Trophoblast cell (in vitro differentiated cells and primary cell): ENCODE measurements around the gene CSF2.

Source experiments
- DNase-seq, 2 donors: peaks; one replicate each; pipeline ENCODE4 v3.0.0-alpha.2; 2016
- H2AFZ ChIP-seq: 2 replicates; pipeline ENCODE4 v1.6.1; 2013; ENCODE audit warnings: low read length, moderate library complexity, mild to moderate bottlenecking; ENCODE audit not compliant: insufficient read depth, poor library complexity
- H2AK5ac ChIP-seq: 2 replicates; pipeline ENCODE4 v1.6.1; 2013; ENCODE audit warnings: mild to moderate bottlenecking, low read length
- H2BK120ac ChIP-seq: 2 replicates; pipeline ENCODE4 v1.6.1; 2013; ENCODE audit warnings: low read length, mild to moderate bottlenecking, moderate library complexity; ENCODE audit not compliant: insufficient read depth, poor library complexity
- H2BK12ac ChIP-seq: 2 replicates; pipeline ENCODE4 v1.6.1; 2013; ENCODE audit warnings: mild to moderate bottlenecking, low read length, moderate library complexity
- H2BK5ac ChIP-seq: 2 replicates; pipeline ENCODE4 v1.6.1; 2013; ENCODE audit warnings: low read length, low read depth, moderate library complexity, mild to moderate bottlenecking; ENCODE audit not compliant: poor library complexity
- H3K14ac ChIP-seq: 2 replicates; pipeline ENCODE4 v1.6.1; 2013; ENCODE audit warnings: mild to moderate bottlenecking, low read length
- H3K18ac ChIP-seq: 2 replicates; pipeline ENCODE4 v1.6.1; 2013; ENCODE audit warnings: mild to moderate bottlenecking, low read length
- H3K23ac ChIP-seq: 2 replicates; pipeline ENCODE4 v1.6.1; 2013; ENCODE audit warnings: low read length
- H3K27ac ChIP-seq: 2 replicates; pipeline ENCODE4 v1.5.1; 2013; ENCODE audit warnings: low read depth, mild to moderate bottlenecking, inconsistent platforms, low read length, moderate library complexity
- H3K27me3 ChIP-seq: 2 replicates; pipeline ENCODE4 v1.6.1; 2013; ENCODE audit warnings: inconsistent platforms, mild to moderate bottlenecking, low read length, moderate library complexity; ENCODE audit not compliant: insufficient read depth
- H3K36me3 ChIP-seq, 2 experiments: 1 replicate in 1 of 2; 2 replicates in 1 of 2; pipeline ENCODE4 v1.6.1; 2013; ENCODE audit warnings: low read length in 2 of 2, mild to moderate bottlenecking in 2 of 2, moderate library complexity in 1 of 2; ENCODE audit not compliant: insufficient read depth in 2 of 2, control insufficient read depth in 1 of 2
- H3K4ac ChIP-seq: 2 replicates; pipeline ENCODE4 v1.6.1; 2013; ENCODE audit warnings: low read depth, mild to moderate bottlenecking, low read length, moderate library complexity
- H3K4me1 ChIP-seq, 2 experiments: 1 replicate in 1 of 2; 2 replicates in 1 of 2; pipeline ENCODE4 v1.6.1; 2013; ENCODE audit warnings: low read length in 2 of 2, mild to moderate bottlenecking in 2 of 2, moderate library complexity in 1 of 2; ENCODE audit not compliant: insufficient read depth in 2 of 2, control insufficient read depth in 1 of 2
- H3K4me2 ChIP-seq: 2 replicates; pipeline ENCODE4 v1.6.1; 2013; ENCODE audit warnings: inconsistent platforms, mild to moderate bottlenecking, low read length, moderate library complexity
- H3K4me3 ChIP-seq: 2 replicates; pipeline ENCODE4 v1.5.1; 2013; ENCODE audit warnings: mild to moderate bottlenecking, low read depth, low read length, inconsistent platforms
- H3K79me1 ChIP-seq: one replicate; pipeline ENCODE4 v1.6.1; 2013; ENCODE audit warnings: low read length
- H3K79me2 ChIP-seq: 2 replicates; pipeline ENCODE4 v1.6.1; 2013; ENCODE audit warnings: low read length, mild to moderate bottlenecking; ENCODE audit not compliant: control insufficient read depth, insufficient read depth, poor library complexity
- H3K9ac ChIP-seq: 2 replicates; pipeline ENCODE4 v1.6.1; 2013; ENCODE audit warnings: mild to moderate bottlenecking, low read length
- H3K9me3 ChIP-seq: 2 replicates; pipeline ENCODE4 v1.6.1; 2013; ENCODE audit warnings: low read depth, mild to moderate bottlenecking, control low read depth, inconsistent platforms, low read length; ENCODE audit not compliant: insufficient read depth
- H4K12ac ChIP-seq: 2 replicates; pipeline ENCODE4 v1.6.1; 2013; ENCODE audit warnings: low read depth, mild to moderate bottlenecking, low read length, moderate library complexity
- H4K8ac ChIP-seq: 2 replicates; pipeline ENCODE4 v1.6.1; 2013; ENCODE audit warnings: low read depth, mild to moderate bottlenecking, low read length, moderate library complexity
- H4K91ac ChIP-seq: one replicate; pipeline ENCODE4 v1.6.1; 2013; ENCODE audit warnings: low read depth, mild to moderate bottlenecking, low read length, moderate library complexity
- WGBS: extraction: QIAGEN DNeasy Blood & Tissue Kit; methylation state at CpG from one replicate; pipeline ENCODE4 v1.1.7; 2013; ENCODE audit warnings: missing lambda C conversion rate; ENCODE audit not compliant: insufficient read length, insufficient coverage; ENCODE audit errors: extremely low coverage; 5-methylcytosine and 5-hydroxymethylcytosine counted together

CSF2 gene

DNA sequence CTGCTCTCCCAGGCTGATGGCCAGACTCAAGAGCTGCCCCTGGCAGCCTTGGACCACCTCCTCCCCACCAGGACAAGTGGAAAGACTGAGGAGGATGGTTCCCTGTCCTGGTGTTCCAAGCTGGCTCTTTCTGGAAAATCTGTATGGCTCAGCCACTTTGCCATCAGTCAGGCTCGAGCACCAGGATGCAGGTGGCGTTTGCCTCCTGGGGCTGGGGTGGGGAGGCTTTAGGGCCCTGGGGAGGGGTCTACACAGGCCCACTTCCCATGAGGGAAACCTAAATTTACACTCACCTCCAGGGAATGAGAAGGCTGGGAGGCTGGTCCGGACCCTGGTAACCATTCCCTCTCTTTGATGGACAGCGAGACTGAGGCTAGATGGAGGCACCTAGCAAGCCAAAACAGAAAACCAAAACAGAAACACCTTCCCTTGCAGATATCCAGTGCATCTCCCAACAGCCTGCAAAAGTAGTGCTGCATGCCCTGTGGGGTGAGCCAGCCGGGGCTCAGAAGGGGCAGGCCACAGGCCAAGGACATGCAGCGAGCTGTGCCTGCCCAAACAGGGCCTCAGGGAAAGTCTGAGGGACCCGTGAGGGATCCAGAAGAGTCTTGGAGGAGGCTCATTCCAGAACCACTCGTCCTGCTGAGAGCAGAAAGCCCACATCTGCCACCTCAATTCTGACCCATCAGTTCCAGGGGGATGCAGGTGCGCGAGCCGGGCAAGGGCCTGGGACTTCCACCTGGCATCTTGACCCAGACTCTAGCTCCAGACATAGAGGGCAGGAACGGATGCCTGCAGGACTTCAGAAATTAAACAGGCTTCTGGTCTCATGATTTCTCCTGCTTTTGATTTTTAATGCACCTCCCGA, 5.4 kb upstream of the CSF2 start:
- H3K4me3 ChIP-seq = no peak overlapping the region
- no peak overlapping the region for H2AK5ac ChIP-seq
- no peak overlapping the region for H3K9ac ChIP-seq
- no peak overlapping the region for H3K4me2 ChIP-seq
- H3K23ac ChIP-seq = no peak overlapping the region
- no peak overlapping the region for H3K18ac ChIP-seq
- H3K79me1 ChIP-seq = no peaks in the 10 kb centered on the region
- H3K9me3 ChIP-seq = no peaks in the 10 kb centered on the region
- no peak for DNase-seq
- H3K27me3 ChIP-seq = no peaks in the 10 kb centered on the region
- no peak overlapping the region for H3K27ac ChIP-seq
- H4K12ac ChIP-seq = no peak overlapping the region
- H4K91ac ChIP-seq = no peak overlapping the region
- no peak overlapping the region for H2BK120ac ChIP-seq
- H3K79me2 ChIP-seq = no peaks in the 10 kb centered on the region
- H3K36me3 ChIP-seq = no peaks in the 10 kb centered on the region
- no peak overlapping the region for H4K8ac ChIP-seq
- H3K4me1 ChIP-seq = no peaks in the 10 kb centered on the region
- no CpG with 5 or more reads among the region's 13 CpGs for WGBS
- no peak overlapping the region for H2AFZ ChIP-seq
- no peak overlapping the region for H3K4ac ChIP-seq
- H2BK5ac ChIP-seq = no peak overlapping the region
- no peak overlapping the region for H3K14ac ChIP-seq
- H2BK12ac ChIP-seq = no peak overlapping the region

DNA sequence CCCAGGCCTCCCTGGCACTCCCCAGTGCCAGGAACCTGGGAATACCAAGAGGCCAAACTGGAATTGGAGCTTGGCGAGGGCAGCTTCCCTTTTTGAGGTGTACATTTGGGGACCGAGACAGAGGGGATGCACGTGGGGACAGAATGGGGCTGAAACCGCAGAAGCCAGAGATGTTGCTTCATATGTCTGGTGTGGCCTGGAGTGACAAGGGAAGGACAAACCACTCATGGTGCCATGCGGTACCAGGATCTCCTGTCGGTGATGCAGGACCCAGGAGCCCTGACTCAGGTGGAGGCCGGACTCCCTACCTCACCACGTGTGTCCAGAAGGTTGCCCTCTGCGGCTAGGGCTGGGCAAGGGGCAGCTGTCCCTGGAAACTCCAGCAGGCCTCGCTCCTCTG, 4.0 kb upstream of the CSF2 start:
- Histone ChIP-seq H3K27ac (no peak overlapping the region), H2BK12ac (no peak overlapping the region)

DNA sequence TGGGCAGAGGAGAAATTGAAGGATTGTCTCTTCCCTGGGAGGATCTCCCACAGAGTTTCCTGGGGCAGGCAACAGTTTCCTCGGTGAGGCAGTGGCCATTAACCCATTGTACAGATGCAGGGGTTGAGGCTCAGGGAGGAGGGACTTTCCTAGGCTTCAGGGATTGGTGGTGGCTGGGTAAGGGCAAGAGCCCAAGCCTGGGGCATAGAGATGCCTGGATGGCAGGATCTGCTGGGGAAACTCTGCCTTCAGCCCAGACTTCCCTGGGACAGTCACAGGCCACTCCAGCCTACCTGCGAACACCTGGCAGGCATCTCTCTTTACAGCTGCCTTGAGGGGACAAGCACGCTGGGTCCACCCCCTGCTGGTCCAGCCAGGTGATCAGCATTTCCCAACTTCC, 3.6 kb upstream of the CSF2 start:
- Histone ChIP-seq H3K9ac (no peak overlapping the region), H4K8ac (no peak overlapping the region), H3K18ac (no peak overlapping the region), H3K27me3 (no peaks in the 10 kb centered on the region), H3K4me2 (no peak overlapping the region), H2BK5ac (no peak overlapping the region), H3K4ac (no peak overlapping the region), H2BK12ac (no peak overlapping the region), H3K27ac (no peak overlapping the region), H3K79me1 (no peaks in the 10 kb centered on the region), H3K4me1 (no peaks in the 10 kb centered on the region), H2AK5ac (no peak overlapping the region), H3K79me2 (no peaks in the 10 kb centered on the region), H4K91ac (no peak overlapping the region), H4K12ac (no peak overlapping the region), H3K23ac (no peak overlapping the region), H3K9me3 (no peaks in the 10 kb centered on the region), H3K14ac (no peak overlapping the region), H2BK120ac (no peak overlapping the region), H2AFZ (no peak overlapping the region), H3K36me3 (no peaks in the 10 kb centered on the region), H3K4me3 (no peak overlapping the region)
- no peak for DNase-seq
- WGBS = no CpG with 5 or more reads among the region's 3 CpGs

More for the DNA sequence above, 4.0 kb upstream of the CSF2 start:
- no peak overlapping the region for H2BK5ac ChIP-seq
- H3K4ac ChIP-seq = no peak overlapping the region
- no peak overlapping the region for H3K4me2 ChIP-seq
- no peak overlapping the region for H2AK5ac ChIP-seq
- H3K79me2 ChIP-seq = no peaks in the 10 kb centered on the region
- H3K27me3 ChIP-seq = no peaks in the 10 kb centered on the region
- H3K36me3 ChIP-seq = no peaks in the 10 kb centered on the region
- H4K91ac ChIP-seq = no peak overlapping the region
- H3K9ac ChIP-seq = no peak overlapping the region
- no peak overlapping the region for H4K8ac ChIP-seq
- no peak overlapping the region for H2BK120ac ChIP-seq
- H3K23ac ChIP-seq = no peak overlapping the region
- no peak overlapping the region for H3K4me3 ChIP-seq
- no peak overlapping the region for H2AFZ ChIP-seq
- H3K14ac ChIP-seq = no peak overlapping the region
- H3K79me1 ChIP-seq = no peaks in the 10 kb centered on the region
- no peak overlapping the region for H3K18ac ChIP-seq
- no peaks in the 10 kb centered on the region for H3K4me1 ChIP-seq
- no peaks in the 10 kb centered on the region for H3K9me3 ChIP-seq
- DNase-seq = peak in 1 of 2 donors; percentile 3
- H4K12ac ChIP-seq = no peak overlapping the region
- no CpG with 5 or more reads among the region's 10 CpGs for WGBS

DNA sequence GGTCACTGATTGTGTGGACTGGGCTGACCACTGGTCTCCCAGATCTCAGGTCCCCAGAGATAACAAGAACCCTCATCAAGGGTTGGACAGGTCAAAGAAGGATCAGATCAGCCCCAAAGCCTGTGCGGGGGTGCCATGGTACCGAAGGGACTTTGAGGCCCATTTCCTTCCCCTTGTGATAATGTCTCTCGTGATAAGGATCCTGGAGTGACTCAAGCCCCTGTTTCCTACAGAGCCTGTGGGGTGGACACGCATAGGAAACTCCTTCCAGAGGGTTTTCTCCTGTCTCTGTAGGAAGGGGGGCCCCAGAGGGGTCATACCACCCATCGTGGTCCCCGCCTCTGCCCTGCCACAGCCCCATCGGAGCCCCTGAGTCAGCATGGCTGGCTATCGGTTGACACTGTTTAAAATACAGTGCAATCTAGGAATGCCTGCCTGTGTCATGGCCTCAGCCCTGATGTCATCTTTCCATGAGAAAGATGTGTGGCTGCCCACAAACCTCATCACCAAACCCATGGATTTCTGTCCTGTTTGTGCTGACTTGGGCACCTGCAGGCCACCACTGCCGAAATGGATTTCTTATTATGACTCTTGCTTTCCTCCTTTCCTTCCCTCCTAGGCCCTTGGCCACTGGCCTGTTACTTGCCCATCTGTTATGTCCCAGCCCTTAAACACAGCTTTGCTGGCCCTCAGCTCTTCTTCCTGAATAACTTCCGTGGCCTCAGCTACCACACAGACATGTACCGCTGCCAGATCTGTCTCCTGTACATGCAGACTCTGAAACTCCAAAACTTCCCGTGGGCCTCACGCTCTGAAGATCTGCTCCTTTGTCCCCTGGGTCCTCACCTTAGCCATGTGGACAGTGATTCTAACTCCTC, 2.9 kb upstream of the CSF2 start:
- no peak overlapping the region for H2AFZ ChIP-seq
- no peak overlapping the region for H2BK120ac ChIP-seq
- no peaks in the 10 kb centered on the region for H3K4me1 ChIP-seq
- no peak overlapping the region for H4K8ac ChIP-seq
- H3K9ac ChIP-seq = no peak overlapping the region
- H2BK12ac ChIP-seq = no peak overlapping the region
- H3K14ac ChIP-seq = no peak overlapping the region
- H3K18ac ChIP-seq = no peak overlapping the region
- H3K79me1 ChIP-seq = no peaks in the 10 kb centered on the region
- H3K27ac ChIP-seq = no peak overlapping the region
- no peak overlapping the region for H3K4ac ChIP-seq
- H3K4me2 ChIP-seq = no peak overlapping the region
- H3K27me3 ChIP-seq = no peaks in the 10 kb centered on the region
- no peak overlapping the region for H3K4me3 ChIP-seq
- no peak overlapping the region for H2AK5ac ChIP-seq
- no peak overlapping the region for H4K12ac ChIP-seq
- no peak overlapping the region for H4K91ac ChIP-seq
- H3K36me3 ChIP-seq = no peaks in the 10 kb centered on the region
- H2BK5ac ChIP-seq = no peak overlapping the region
- peak in 1 of 2 donors; percentile 4 for DNase-seq
- no peaks in the 10 kb centered on the region for H3K79me2 ChIP-seq
- WGBS = no CpG with 5 or more reads among the region's 13 CpGs
- H3K9me3 ChIP-seq = no peaks in the 10 kb centered on the region
- H3K23ac ChIP-seq = no peak overlapping the region
